Omental fat pad (tissue), 4 donors: Measurements from ENCODE around the gene GALNT17. TPM values are rescaled to one million over a fixed set of nuclear protein-coding genes. Genes with fewer than 3 reads are reported as not detected.

ENCODE experiments used
- ATAC-seq: fragments of 150-250 bp; one replicate; pipeline ENCODE4 v1.9.1; 2016; ENCODE audit warnings: mild to moderate bottlenecking, moderate library complexity; ENCODE audit not compliant: low FRiP score
- DNase-seq: peaks from one replicate; pipeline ENCODE4 v3.0.0-alpha.2; 2019; ENCODE audit warnings: low spot score
- CTCF ChIP-seq, 3 donors: fragments of 450-650 bp; IDR thresholded peaks; one replicate each; pipeline ENCODE4 v1.5.1; 2016 to 2017; ENCODE audit warnings: antibody characterized with exemption in 3 of 3, mild to moderate bottlenecking in 3 of 3, moderate library complexity in 2 of 3
- total RNA-seq, 4 donors: library from RNA; depleted of rRNA; stranded (reverse); fragments of >200 nt; gene quantifications; one replicate each; pipeline ENCODE4 v1.1.0, GENCODE V29; 2016

GALNT17 gene
- total RNA-seq, 4 donors from 2014 or later, result 1.6 to 12.6 (median 2.9) TPM

GRCh38 chr7:71130031-71130679 is 1.8 kb upstream of the GALNT17 start:
- no peak for TF ChIP-seq CTCF (IDR thresholded peaks at IDR 0.05)
- no peak for DNase-seq
- ATAC-seq, result no peak

DNA sequence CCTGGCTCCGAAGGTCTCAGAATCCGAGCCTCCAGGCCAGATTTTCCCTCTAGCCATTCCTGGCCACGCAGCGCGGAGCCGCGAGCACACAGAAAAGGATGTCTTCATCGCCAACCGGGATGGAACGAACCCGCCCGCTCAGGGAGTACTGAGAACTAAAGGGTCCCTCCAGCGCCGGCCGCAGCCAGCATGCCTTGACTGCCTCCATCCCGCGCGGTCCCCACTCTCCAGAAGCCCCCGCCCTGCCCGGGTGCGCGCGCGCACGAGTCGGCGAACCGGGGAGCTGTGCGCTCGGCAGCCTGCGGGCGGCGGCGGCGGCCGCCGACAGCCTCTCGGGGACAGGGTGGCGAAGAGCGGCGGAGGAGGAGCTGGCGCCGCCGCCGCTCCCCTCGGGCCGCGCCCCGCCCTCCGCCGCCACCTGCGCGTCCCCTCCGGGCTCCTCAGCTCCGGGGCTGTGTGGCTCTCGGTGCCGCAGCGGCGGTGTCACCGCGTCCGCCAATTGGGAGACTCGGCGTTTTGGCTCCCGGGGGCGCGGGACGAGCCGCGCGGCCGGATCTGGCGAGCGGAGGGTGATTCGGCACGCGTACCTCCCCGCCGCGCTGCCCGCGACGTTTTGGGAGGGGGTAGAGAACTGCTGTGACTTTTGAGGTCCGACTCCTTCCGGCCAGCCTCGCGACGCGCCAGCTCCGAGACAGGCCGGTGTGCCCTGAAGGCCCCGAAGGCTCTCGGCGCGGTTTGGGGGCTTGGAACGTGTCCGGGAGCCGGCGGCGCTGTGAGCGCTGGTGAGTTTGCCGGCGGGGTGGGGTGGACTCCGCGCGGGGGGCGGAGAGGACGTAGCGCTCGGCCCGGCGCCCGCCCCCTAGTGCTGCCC is 453 bp upstream of the GALNT17 start:
- DNase-seq (no peak), ATAC-seq (peak; percentile 20)
- no peak for TF ChIP-seq CTCF (IDR thresholded peaks at IDR 0.05)

- TF ChIP-seq CTCF (IDR thresholded peaks at IDR 0.05), result no peak
- DNase-seq, result no peak
- no peak for ATAC-seq
Observed at GRCh38 chr7:71132377-71133231, 660 bp downstream of the GALNT17 start.

DNA sequence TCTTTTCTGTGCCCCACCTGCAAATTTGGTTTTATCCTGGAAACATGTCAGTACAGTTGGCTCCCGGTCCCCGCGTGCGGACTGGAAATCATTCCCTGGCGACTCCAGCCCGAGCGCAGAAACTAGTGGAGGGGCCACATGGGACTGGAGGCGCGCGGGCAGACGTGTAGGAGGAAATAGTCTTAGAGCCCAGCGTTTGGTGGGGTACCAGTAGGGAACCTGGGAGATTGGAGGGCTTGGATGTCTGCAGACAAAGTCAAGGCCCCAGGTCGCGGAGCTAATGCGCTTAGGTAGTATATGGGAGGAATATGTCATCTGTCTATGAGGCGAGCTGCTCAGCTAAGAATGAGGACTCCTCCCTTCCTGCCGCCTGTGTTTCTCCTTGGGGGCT is 1.3 kb downstream of the GALNT17 start:
- no peak for DNase-seq
- ATAC-seq, result no peak
- TF ChIP-seq CTCF (IDR thresholded peaks at IDR 0.05), result no peak

DNA sequence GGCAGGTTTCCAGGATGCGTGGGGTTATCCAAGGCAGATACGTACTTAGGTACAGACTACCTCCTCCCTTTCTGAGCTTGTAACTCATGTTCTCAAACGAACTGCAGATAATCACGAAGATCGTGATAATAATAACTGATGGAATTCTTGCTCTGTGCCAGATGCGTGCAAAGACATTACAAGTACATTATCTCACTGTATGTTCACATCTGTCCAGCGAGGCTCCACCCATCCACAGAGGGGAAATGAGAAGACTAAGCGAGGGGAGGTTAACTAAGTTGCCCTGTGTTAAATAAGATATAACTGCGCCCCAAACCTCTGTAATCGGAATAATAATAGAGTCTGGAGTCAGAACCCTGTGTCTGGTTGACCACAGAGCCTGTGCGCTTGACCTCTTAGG is 1.9 kb downstream of the GALNT17 start:
- DNase-seq, result no peak
- no peak for ATAC-seq
- TF ChIP-seq CTCF (IDR thresholded peaks at IDR 0.05), result no peak

GRCh38 chr7:71135116-71135515 is 3.2 kb downstream of the GALNT17 start:
- TF ChIP-seq CTCF (IDR thresholded peaks at IDR 0.05), result no peak
- no peak for ATAC-seq

More at GRCh38 chr7:71135116-71135515, 3.2 kb downstream of the GALNT17 start:
- DNase-seq, result no peak
